DOHH2 (cell line): Measurements from ENCODE around the gene SSH2.

Source experiments
- H3F3A ChIP-seq: fragments of 200-600 bp; sonication (generic), shearing (Covaris generic); 2 replicates; pipeline ENCODE4 v1.6.0; 2016; ENCODE audit warnings: antibody characterized with exemption, mild to moderate bottlenecking; ENCODE audit not compliant: control insufficient read depth, insufficient read depth
- H3K27ac ChIP-seq: fragments of 200-600 bp; sonication (generic); 2 replicates; pipeline ENCODE4 v1.5.1; 2014; ENCODE audit warnings: low read depth, mild to moderate bottlenecking, low read length, moderate library complexity
- H3K27me3 ChIP-seq: fragments of 200-600 bp; sonication (generic); 2 replicates; pipeline ENCODE4 v1.6.1; 2014; ENCODE audit warnings: mild to moderate bottlenecking, low read length, mixed read lengths; ENCODE audit not compliant: control insufficient read depth
- H3K36me3 ChIP-seq: fragments of 200-600 bp; sonication (generic); 2 replicates; pipeline ENCODE4 v1.6.1; 2014; ENCODE audit warnings: mild to moderate bottlenecking, low read length, moderate library complexity, mixed read lengths; ENCODE audit not compliant: control insufficient read depth
- H3K4me1 ChIP-seq: fragments of 200-600 bp; sonication (generic); 2 replicates; pipeline ENCODE4 v1.6.1; 2014; ENCODE audit warnings: mild to moderate bottlenecking, low read length, mixed read lengths; ENCODE audit not compliant: control insufficient read depth
- H3K4me2 ChIP-seq: fragments of 200-600 bp; sonication (generic); 2 replicates; pipeline ENCODE4 v1.6.0; 2014; ENCODE audit warnings: mild to moderate bottlenecking, low read length, moderate library complexity
- H3K4me3 ChIP-seq: fragments of 200-600 bp; sonication (generic); 2 replicates; pipeline ENCODE4 v1.5.1; 2014; ENCODE audit warnings: mild to moderate bottlenecking, low read length, mixed read lengths
- H3K79me2 ChIP-seq: fragments of 200-600 bp; sonication (generic); 2 replicates; pipeline ENCODE4 v1.6.1; 2014; ENCODE audit warnings: mild to moderate bottlenecking, low read length, mixed read lengths; ENCODE audit not compliant: control insufficient read depth
- H3K9me2 ChIP-seq: fragments of 200-600 bp; sonication (generic); replicated peaks from 2 replicates; pipeline ENCODE4 v1.6.1; 2014; ENCODE audit warnings: mild to moderate bottlenecking, low read length, mixed read lengths; ENCODE audit not compliant: control insufficient read depth
- H3K9me3 ChIP-seq: fragments of 200-600 bp; sonication (generic); 2 replicates; pipeline ENCODE4 v1.6.1; 2014; ENCODE audit warnings: antibody characterized with exemption, low read length, mixed read lengths; ENCODE audit not compliant: control insufficient read depth, insufficient read depth
- H4K20me1 ChIP-seq: fragments of 200-600 bp; sonication (generic); 2 replicates; pipeline ENCODE4 v1.6.0; 2014; ENCODE audit warnings: low read depth, mild to moderate bottlenecking, antibody characterized with exemption, low read length, moderate library complexity; ENCODE audit not compliant: control insufficient read depth, insufficient read depth
- EZH2phosphoT487 ChIP-seq: fragments of 200-600 bp; sonication (generic); IDR thresholded peaks from 2 replicates; pipeline ENCODE4 v1.6.1; 2017; ENCODE audit warnings: borderline replicate concordance, mild to moderate bottlenecking, antibody characterized with exemption, low read length, moderate library complexity, mixed read lengths
- TF ChIP-seq, protein P1 (sequence below): fragments of 200-600 bp; sonication (generic); IDR thresholded peaks from one replicate; pipeline ENCODE4 v1.5.1; 2014; ENCODE audit warnings: antibody characterized with exemption, mild to moderate bottlenecking, low read depth, low read length; ENCODE audit not compliant: poor library complexity, severe bottlenecking

SSH2 gene

DNA sequence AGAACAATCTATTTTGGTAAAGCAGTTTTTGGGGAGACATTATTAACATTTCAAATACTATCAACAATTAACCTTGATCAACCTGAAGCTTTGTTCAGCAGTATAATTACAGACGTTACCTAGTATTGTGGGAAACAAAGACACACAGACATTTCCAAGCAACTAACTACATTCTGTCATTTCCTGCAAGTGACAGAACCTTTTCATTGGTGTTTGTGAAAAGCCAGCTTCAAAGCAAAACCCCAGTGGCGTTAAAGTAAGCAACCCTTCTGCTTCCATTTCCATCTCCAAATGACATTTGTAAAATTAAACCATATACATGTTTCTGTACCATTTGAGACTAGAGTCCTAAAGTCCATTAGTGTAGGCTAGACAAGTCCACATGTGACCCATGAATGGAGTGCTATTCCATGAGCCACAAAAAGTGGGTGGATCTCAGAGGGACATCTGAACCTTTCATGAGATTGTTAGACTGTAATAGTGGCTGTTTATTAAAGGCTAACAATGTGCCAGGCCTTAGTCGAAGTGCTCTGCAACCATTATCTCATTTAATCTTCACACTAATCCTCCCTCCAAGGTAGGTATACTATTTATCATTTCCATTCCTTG lies 101.2 kb downstream of the SSH2 start:
- Histone ChIP-seq H4K20me1 (no peaks in the 10 kb centered on the region), H3K4me3 (no peak overlapping the region), H3K9me2 (no peaks in the 10 kb centered on the region), H3K9me3 (no peaks in the 10 kb centered on the region), H3K4me2 (no peak overlapping the region), H3K4me1 (peaks cover 28% of the 10 kb centered on the region), H3F3A (no peaks in the 10 kb centered on the region), H3K79me2 (peaks cover 18% of the 10 kb centered on the region), H3K27me3 (no peaks in the 10 kb centered on the region), H3K36me3 (peaks cover 14% of the 10 kb centered on the region), H3K27ac (no peak overlapping the region)
- TF ChIP-seq, protein P1, sequence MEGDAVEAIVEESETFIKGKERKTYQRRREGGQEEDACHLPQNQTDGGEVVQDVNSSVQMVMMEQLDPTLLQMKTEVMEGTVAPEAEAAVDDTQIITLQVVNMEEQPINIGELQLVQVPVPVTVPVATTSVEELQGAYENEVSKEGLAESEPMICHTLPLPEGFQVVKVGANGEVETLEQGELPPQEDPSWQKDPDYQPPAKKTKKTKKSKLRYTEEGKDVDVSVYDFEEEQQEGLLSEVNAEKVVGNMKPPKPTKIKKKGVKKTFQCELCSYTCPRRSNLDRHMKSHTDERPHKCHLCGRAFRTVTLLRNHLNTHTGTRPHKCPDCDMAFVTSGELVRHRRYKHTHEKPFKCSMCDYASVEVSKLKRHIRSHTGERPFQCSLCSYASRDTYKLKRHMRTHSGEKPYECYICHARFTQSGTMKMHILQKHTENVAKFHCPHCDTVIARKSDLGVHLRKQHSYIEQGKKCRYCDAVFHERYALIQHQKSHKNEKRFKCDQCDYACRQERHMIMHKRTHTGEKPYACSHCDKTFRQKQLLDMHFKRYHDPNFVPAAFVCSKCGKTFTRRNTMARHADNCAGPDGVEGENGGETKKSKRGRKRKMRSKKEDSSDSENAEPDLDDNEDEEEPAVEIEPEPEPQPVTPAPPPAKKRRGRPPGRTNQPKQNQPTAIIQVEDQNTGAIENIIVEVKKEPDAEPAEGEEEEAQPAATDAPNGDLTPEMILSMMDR = no peak
- no peak for TF ChIP-seq EZH2phosphoT487

DNA sequence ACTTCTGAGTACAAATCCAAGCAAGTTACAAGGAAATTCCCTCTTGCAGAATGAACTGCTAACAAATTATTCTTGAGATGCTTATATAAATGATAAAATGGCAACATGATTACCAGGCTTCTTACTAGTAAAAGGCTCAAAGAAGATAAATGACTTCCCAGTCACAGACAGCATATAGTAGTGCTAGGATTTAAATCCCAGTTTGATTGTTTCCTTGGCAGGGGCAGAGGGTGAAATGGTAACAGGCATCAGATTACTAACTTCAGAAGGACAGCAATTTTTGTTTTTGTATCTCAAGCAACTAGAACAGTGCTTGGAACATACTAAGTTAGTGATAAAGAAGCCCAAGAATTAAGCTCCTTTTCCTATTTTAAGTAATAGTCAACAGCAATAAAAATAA lies 102.8 kb downstream of the SSH2 start:
- Histone ChIP-seq H3F3A (no peaks in the 10 kb centered on the region), H3K79me2 (peaks cover 14% of the 10 kb centered on the region), H4K20me1 (no peaks in the 10 kb centered on the region), H3K27ac (no peak overlapping the region), H3K9me3 (no peaks in the 10 kb centered on the region), H3K4me1 (peaks cover 19% of the 10 kb centered on the region), H3K27me3 (no peaks in the 10 kb centered on the region), H3K4me3 (no peak overlapping the region), H3K4me2 (no peak overlapping the region), H3K9me2 (no peaks in the 10 kb centered on the region), H3K36me3 (peaks cover 14% of the 10 kb centered on the region)
- TF ChIP-seq, protein P1 = no peak
- no peak for TF ChIP-seq EZH2phosphoT487

DNA sequence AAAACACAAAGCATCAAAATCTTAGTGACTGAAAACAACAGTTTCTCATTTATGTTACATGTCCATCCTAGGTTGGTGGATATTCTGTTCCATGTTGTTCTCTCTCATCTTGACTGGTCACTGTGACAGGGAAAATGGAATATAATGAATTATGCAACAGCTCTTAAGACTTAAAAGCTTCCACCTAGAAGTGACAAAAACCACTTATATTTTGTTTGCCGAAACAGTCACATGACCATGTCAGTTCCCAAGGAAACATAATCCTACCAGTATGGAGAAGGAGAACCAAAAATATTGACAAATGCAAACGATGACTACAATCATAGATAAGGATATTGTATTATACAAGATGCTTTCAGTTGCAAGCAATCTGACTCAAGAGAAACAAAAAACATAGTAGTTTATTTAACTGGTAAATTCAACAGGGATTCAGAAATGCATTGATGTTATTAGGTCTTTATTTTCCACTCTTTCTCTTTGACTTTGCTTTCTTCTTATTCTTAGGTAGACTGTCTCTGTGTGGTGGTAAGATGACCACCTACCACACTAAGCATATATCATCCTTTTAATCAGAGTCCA lies 103.8 kb downstream of the SSH2 start:
- Histone ChIP-seq H3F3A (no peaks in the 10 kb centered on the region), H4K20me1 (no peaks in the 10 kb centered on the region), H3K4me3 (no peak overlapping the region), H3K27me3 (no peaks in the 10 kb centered on the region), H3K79me2 (peaks cover 14% of the 10 kb centered on the region), H3K4me1 (peaks cover 10% of the 10 kb centered on the region), H3K9me2 (no peaks in the 10 kb centered on the region), H3K36me3 (peaks cover 14% of the 10 kb centered on the region), H3K27ac (no peak overlapping the region), H3K4me2 (no peak overlapping the region), H3K9me3 (no peaks in the 10 kb centered on the region)
- TF ChIP-seq, protein P1 = no peak
- TF ChIP-seq EZH2phosphoT487 = no peak
